Endothelial cell of hepatic sinusoid (primary cell): Measurements from ENCODE around the gene RALA.

Experiments
- in situ Hi-C: cut with HindIII; loops from 2 replicates; pipeline ENCODE4 v1.10.0; 2017; ENCODE audit warnings: low sequenced_read_pairs

RALA gene

DNA sequence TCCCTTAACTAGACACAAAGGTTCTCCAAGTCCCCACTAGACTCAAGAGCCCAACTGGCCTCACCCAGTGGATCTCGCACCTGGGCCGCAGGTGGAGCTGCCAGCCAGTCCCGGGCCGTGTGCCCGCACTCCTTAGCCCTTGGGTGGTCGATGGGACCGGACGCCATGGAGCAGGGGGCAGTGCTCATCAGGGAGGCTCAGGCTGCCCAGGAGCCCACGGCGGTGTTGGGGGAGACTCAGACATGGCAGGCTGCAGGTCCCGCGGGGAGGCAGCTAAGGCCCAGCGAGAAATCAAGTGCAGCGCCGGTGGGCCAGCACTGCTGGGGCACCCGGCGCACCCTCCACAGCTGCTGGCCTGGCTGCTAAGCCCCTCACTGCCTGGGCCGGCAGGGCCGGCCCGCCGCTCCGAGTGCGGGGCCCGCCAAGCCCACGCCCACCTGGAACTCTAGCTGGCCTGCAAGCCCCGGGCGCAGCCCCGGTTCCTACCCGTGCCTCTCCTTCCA lies 130.5 kb downstream of the RALA start:
- in situ Hi-C loops, result no loop called here

DNA sequence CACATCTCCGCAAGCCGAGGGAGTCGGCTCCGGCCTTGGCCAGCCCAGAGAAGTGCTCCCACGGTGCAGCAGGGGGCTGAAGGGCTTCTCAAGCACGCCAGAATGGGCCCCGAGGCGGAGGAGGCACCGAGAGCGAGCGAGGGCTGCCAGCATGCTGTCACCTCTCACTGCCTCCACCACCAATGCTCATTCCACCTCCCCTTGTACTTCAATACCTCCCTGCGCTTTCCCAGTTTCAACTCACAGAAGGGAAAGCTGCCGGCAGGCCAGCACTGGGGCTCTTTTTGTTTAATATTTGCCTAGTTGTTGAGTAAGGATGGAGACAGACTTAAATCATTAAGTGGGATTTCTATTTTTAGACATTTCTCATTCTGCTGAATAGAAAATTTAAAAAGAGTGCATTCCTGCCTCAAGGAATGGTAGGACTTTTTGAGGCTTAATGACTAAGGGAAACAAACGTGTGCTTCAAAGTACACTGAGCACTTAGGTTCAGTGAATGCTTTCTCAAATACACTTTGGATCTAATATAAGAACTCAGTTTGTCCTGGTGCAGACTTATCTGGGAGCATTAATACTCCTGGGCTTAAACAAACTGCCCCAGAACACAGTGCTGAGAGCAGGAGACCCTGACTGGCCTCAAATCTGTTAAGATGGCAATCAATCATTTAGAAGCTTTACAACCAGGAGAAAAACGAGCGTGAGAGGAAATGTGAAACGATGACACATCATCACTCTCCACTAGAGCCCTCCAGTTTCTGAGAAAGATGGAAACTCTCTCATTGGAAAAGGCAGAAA lies 131.2 kb downstream of the RALA start:
- in situ Hi-C loops, result no loop called here

DNA sequence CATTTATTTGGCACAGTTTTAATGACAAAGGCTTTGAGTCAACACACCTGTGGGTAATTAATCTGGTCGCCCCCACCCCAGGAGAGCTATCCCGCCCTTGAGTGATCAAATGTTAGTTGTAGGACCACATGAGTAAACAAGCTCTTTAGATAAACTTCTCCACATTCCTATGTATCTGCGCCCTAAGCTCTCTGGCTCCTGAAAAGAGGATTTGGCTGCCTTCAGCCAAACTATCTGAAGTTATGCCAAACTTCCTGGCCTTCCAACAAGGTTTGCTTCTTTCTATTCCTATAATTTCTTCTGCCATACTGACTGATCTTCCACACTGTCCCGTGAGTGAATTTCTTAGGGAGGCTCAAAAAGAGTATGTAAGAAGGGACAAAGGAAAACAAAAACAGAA lies 134.2 kb downstream of the RALA start:
- in situ Hi-C loops, result no loop called here
